WERI-Rb-1 (cell line): ENCODE results near the gene MN1.
A peak's percentile ranks its signal among the peaks of the same experiment; 100 is the strongest.

ENCODE experiments used
- DNase-seq: peaks from one replicate; pipeline ENCODE4 v3.0.0-alpha.2; 2020
- H3K27ac ChIP-seq: fragments of 250-450 bp; sonication (Bioruptor Pico); 2 replicates; pipeline ENCODE4 v1.5.1; 2020; ENCODE audit warnings: mild to moderate bottlenecking, moderate library complexity
- H3K27me3 ChIP-seq: fragments of 250-450 bp; sonication (Bioruptor Pico); 2 replicates; pipeline ENCODE4 v1.5.1; 2021; ENCODE audit warnings: mild to moderate bottlenecking, low read depth, moderate library complexity; ENCODE audit not compliant: insufficient read depth, severe bottlenecking
- H3K36me3 ChIP-seq: fragments of 250-450 bp; sonication (Bioruptor Pico); 2 replicates; pipeline ENCODE4 v1.5.1; 2020; ENCODE audit warnings: mild to moderate bottlenecking, moderate library complexity
- H3K4me3 ChIP-seq: 2 replicates; pipeline ENCODE4 v1.5.1; 2011; ENCODE audit warnings: low read depth, mild to moderate bottlenecking, control low read depth, low read length
- H3K9me3 ChIP-seq: fragments of 250-450 bp; sonication (Bioruptor Pico); 2 replicates; pipeline ENCODE4 v1.5.1; 2021; ENCODE audit warnings: mild to moderate bottlenecking, moderate library complexity; ENCODE audit not compliant: severe bottlenecking
- CTCF ChIP-seq: IDR thresholded peaks from 2 replicates; pipeline ENCODE4 v1.5.1; 2011; ENCODE audit warnings: low read depth, mild to moderate bottlenecking, control low read depth, inconsistent platforms, low read length

MN1 gene

GRCh38 chr22:27748751-27749191 is 52.8 kb downstream of the MN1 start:
- H3K4me3 ChIP-seq = no peak overlapping the region
- peak; percentile 19 for DNase-seq

GRCh38 chr22:27748349-27748748 is 53.2 kb downstream of the MN1 start:
- no peak overlapping the region for H3K4me3 ChIP-seq
- no peaks in the 10 kb centered on the region for H3K27me3 ChIP-seq
- no peaks in the 10 kb centered on the region for H3K9me3 ChIP-seq
- DNase-seq = no peak
- H3K36me3 ChIP-seq = no peaks in the 10 kb centered on the region
- no peak overlapping the region for H3K27ac ChIP-seq
- TF ChIP-seq CTCF = no peak

More at GRCh38 chr22:27748751-27749191, 52.8 kb downstream of the MN1 start:
- no peak for TF ChIP-seq CTCF
- H3K27ac ChIP-seq = no peak overlapping the region
- no peaks in the 10 kb centered on the region for H3K36me3 ChIP-seq
- H3K27me3 ChIP-seq = no peaks in the 10 kb centered on the region
- no peaks in the 10 kb centered on the region for H3K9me3 ChIP-seq

GRCh38 chr22:27747396-27748221 is 53.9 kb downstream of the MN1 start:
- Histone ChIP-seq H3K4me3 (no peak overlapping the region), H3K27me3 (no peaks in the 10 kb centered on the region), H3K36me3 (no peaks in the 10 kb centered on the region), H3K27ac (no peak overlapping the region), H3K9me3 (no peaks in the 10 kb centered on the region)
- TF ChIP-seq CTCF = peak; percentile 53
- no peak for DNase-seq

- Histone ChIP-seq H3K4me3 (no peak overlapping the region), H3K9me3 (no peaks in the 10 kb centered on the region), H3K36me3 (no peaks in the 10 kb centered on the region), H3K27ac (no peak overlapping the region), H3K27me3 (no peaks in the 10 kb centered on the region)
- DNase-seq = no peak
- no peak for TF ChIP-seq CTCF
Measured at GRCh38 chr22:27746918-27747317, 54.6 kb downstream of the MN1 start.

- TF ChIP-seq CTCF = no peak
- Histone ChIP-seq H3K9me3 (no peaks in the 10 kb centered on the region), H3K27ac (no peak overlapping the region), H3K36me3 (no peaks in the 10 kb centered on the region), H3K27me3 (no peaks in the 10 kb centered on the region), H3K4me3 (no peak overlapping the region)
- DNase-seq = no peak
Measured at GRCh38 chr22:27745809-27746208, 55.7 kb downstream of the MN1 start.
